ENCODE measurements around the gene OBSL1. TPM values are rescaled to one million over a fixed set of nuclear protein-coding genes. Genes with fewer than 3 reads are reported as not detected.

Gene OBSL1
- total and polyA plus RNA-seq, 4 donors: 34.0 to 75.2 (median 64.0) TPM

- H3K9me3 ChIP-seq (ENCODE audit: control insufficient read depth in 4 of 4, insufficient read depth in 3 of 4, low read length in 3 of 4): no peaks in the 10 kb centered on the region
- no peak overlapping the region for H3K4me3 ChIP-seq
- H3K36me3 ChIP-seq (ENCODE audit: control insufficient read depth in 4 of 4, insufficient read depth in 4 of 4, low read length in 4 of 4): peaks cover 0 to 51% (median 25%) of the 10 kb centered on the region in 4 donors
- no peak for TF ChIP-seq CTCF (IDR thresholded peaks at IDR 0.05; ENCODE audit: control extremely low read depth, extremely low read depth)
- DNase-seq (no peak), ATAC-seq (ENCODE audit: insufficient read depth, low FRiP score) (no peak)
- H3K27ac ChIP-seq (ENCODE audit: low read depth in 1 of 2, low read length in 1 of 2): no peak overlapping the region
- 97% methylated on average over 11 of the region's 11 CpGs for WGBS, 2 donors
- H3K27me3 ChIP-seq (ENCODE audit: control insufficient read depth in 3 of 3, insufficient read depth in 3 of 3, low read length in 2 of 3): no peaks in the 10 kb centered on the region
- no peaks in the 10 kb centered on the region for H3K4me1 ChIP-seq (ENCODE audit: control insufficient read depth in 5 of 5, insufficient read depth in 5 of 5, low read length in 5 of 5)
- no peak overlapping the region for H3K9ac ChIP-seq (ENCODE audit: insufficient read depth in 1 of 2, low read length in 2 of 2)
Measured at GRCh38 chr2:219614076-219614860, 42.9 kb upstream of the OBSL1 start.

GRCh38 chr2:219613461-219614070 is 42.2 kb upstream of the OBSL1 start:
- DNase-seq (no peak), ATAC-seq (ENCODE audit: insufficient read depth, low FRiP score) (no peak)
- H3K9me3 ChIP-seq (ENCODE audit: control insufficient read depth in 4 of 4, insufficient read depth in 3 of 4, low read length in 3 of 4): no peaks in the 10 kb centered on the region
- no peaks in the 10 kb centered on the region for H3K27me3 ChIP-seq (ENCODE audit: control insufficient read depth in 3 of 3, insufficient read depth in 3 of 3, low read length in 2 of 3)
- TF ChIP-seq CTCF (IDR thresholded peaks at IDR 0.05; ENCODE audit: control extremely low read depth, extremely low read depth): no peak
- no peak overlapping the region for H3K9ac ChIP-seq (ENCODE audit: insufficient read depth in 1 of 2, low read length in 2 of 2)
- H3K36me3 ChIP-seq (ENCODE audit: control insufficient read depth in 4 of 4, insufficient read depth in 4 of 4, low read length in 4 of 4): peaks cover 0 to 57% (median 25%) of the 10 kb centered on the region in 4 donors
- WGBS, 2 donors: 93 to 94% methylated on average over 9 to 11 of the region's 11 CpGs
- no peaks in the 10 kb centered on the region for H3K4me1 ChIP-seq (ENCODE audit: control insufficient read depth in 5 of 5, insufficient read depth in 5 of 5, low read length in 5 of 5)
- no peak overlapping the region for H3K4me3 ChIP-seq
- H3K27ac ChIP-seq (ENCODE audit: low read depth in 1 of 2, low read length in 1 of 2): no peak overlapping the region

- Histone ChIP-seq H3K9me3 (ENCODE audit: control insufficient read depth in 4 of 4, insufficient read depth in 3 of 4, low read length in 3 of 4) (no peaks in the 10 kb centered on the region), H3K4me3 (no peak overlapping the region), H3K27me3 (ENCODE audit: control insufficient read depth in 3 of 3, insufficient read depth in 3 of 3, low read length in 2 of 3) (no peaks in the 10 kb centered on the region), H3K9ac (ENCODE audit: insufficient read depth in 1 of 2, low read length in 2 of 2) (no peak overlapping the region), H3K27ac (ENCODE audit: low read depth in 1 of 2, low read length in 1 of 2) (no peak overlapping the region), H3K4me1 (ENCODE audit: control insufficient read depth in 5 of 5, insufficient read depth in 5 of 5, low read length in 5 of 5) (no peaks in the 10 kb centered on the region), H3K36me3 (ENCODE audit: control insufficient read depth in 4 of 4, insufficient read depth in 4 of 4, low read length in 4 of 4) (peaks cover 0 to 65% (median 30%) of the 10 kb centered on the region in 4 donors)
- TF ChIP-seq CTCF (IDR thresholded peaks at IDR 0.05; ENCODE audit: control extremely low read depth, extremely low read depth): no peak
- ATAC-seq (ENCODE audit: insufficient read depth, low FRiP score) (no peak), DNase-seq (no peak)
- WGBS, 2 donors: 62 to 83% methylated on average over 15 of the region's 15 CpGs
Measured at GRCh38 chr2:219612577-219613286, 41.4 kb upstream of the OBSL1 start.

Measured in lung (tissue), 12 donors.